H1 (cell line): ENCODE measurements around the gene OTX2. TPM values are rescaled to one million over a fixed set of nuclear protein-coding genes. Genes with fewer than 3 reads are reported as not detected.

ENCODE experiments used
- PHF8 ChIP-seq: fragments of 200-600 bp; sonication (generic); conservative IDR thresholded peaks from 2 replicates; pipeline ENCODE4 v1.7.1; 2012; ENCODE audit warnings: low read depth, mild to moderate bottlenecking, inconsistent platforms, low read length, moderate library complexity
- polyA plus RNA-seq, 7 experiments: library from polyadenylated mRNA; depleted of rRNA in 3 of 7; stranded (reverse) in 5 of 7; unstranded in 2 of 7; fragments of >200 nt in 5 of 7; fragments of 200-250 nt in 2 of 7; gene quantifications; 1 replicate in 5 of 7; 2 replicates in 1 of 7; 4 replicates in 1 of 7; pipeline versions ENCODE4 v1.2.1 to v1.2.3, GENCODE V29; 2011 to 2013; ENCODE audit warnings: missing spikeins in 2 of 7, mixed read lengths in 2 of 7
- total RNA-seq: library from RNA; stranded (reverse); fragmentation: NEBNext Ultra II Directional; extraction: Animal tissue kit (Norgen Biotek cat#: 25700); gene quantifications from 2 replicates; pipeline ENCODE4 v1.2.1, GENCODE V29; 2021
- TF ChIP-seq, protein P1 (sequence below): IDR thresholded peaks from 2 replicates; pipeline ENCODE4 v1.6.1; 2012; ENCODE audit warnings: inconsistent platforms

OTX2 gene
- total and polyA plus RNA-seq, 2 of the 8 experiments (the other 6 are each of a cell fraction or from before 2014, with no cell fraction given) = 33.9 to 155 TPM

- TF ChIP-seq, protein P1, sequence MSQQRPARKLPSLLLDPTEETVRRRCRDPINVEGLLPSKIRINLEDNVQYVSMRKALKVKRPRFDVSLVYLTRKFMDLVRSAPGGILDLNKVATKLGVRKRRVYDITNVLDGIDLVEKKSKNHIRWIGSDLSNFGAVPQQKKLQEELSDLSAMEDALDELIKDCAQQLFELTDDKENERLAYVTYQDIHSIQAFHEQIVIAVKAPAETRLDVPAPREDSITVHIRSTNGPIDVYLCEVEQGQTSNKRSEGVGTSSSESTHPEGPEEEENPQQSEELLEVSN = no peak
- no peak for TF ChIP-seq PHF8
Measured at GRCh38 chr14:56829151-56829550, 18.9 kb upstream of the OTX2 start (continued).
